ENCODE measurements around the gene OR52N4.

- TF ChIP-seq POLR2A (IDR thresholded peaks at IDR 0.05) = no peak
- no peak for TF ChIP-seq CTCF (IDR thresholded peaks at IDR 0.05)
These were observed at the start of gene OR52N4 for GRCh38 chr11:5753943-5754342.
